ENCODE measurements around the gene SMCO3.
A peak's percentile ranks its signal among the peaks of the same experiment; 100 is the strongest.

Gene SMCO3

GRCh38 chr12:14770496-14771461 is 43.2 kb downstream of the SMCO3 start:
- Histone ChIP-seq H3K4me3 (ENCODE audit: low read depth, low read length) (peak overlapping the region; percentile 98), H3K27me3 (no peaks in the 10 kb centered on the region), H3K36me3 (no peaks in the 10 kb centered on the region)

GRCh38 chr12:14769969-14770495 is 44.0 kb downstream of the SMCO3 start:
- Histone ChIP-seq H3K27me3 (no peaks in the 10 kb centered on the region), H3K4me1 (no peaks in the 10 kb centered on the region), H3K4me3 (ENCODE audit: low read depth, low read length) (peak overlapping the region; percentile 98), H3K36me3 (no peaks in the 10 kb centered on the region), H3K9me3 (no peaks in the 10 kb centered on the region)
- peak; percentile 88 for DNase-seq
- peak; percentile 75 for TF ChIP-seq CTCF (IDR thresholded peaks at IDR 0.05; ENCODE audit: low read depth, low read length)

More at GRCh38 chr12:14770496-14771461, 43.2 kb downstream of the SMCO3 start:
- no peaks in the 10 kb centered on the region for H3K9me3 ChIP-seq
- peak; percentile 86 for DNase-seq
- no peak for TF ChIP-seq CTCF (IDR thresholded peaks at IDR 0.05; ENCODE audit: low read depth, low read length)
- H3K4me1 ChIP-seq = peaks cover 3% of the 10 kb centered on the region; the same call in 1 of the 2 replicates

GRCh38 chr12:14769466-14769968 is 44.5 kb downstream of the SMCO3 start:
- DNase-seq = peak; percentile 40
- Histone ChIP-seq H3K4me3 (ENCODE audit: low read depth, low read length) (peak overlapping the region; percentile 98), H3K4me1 (no peaks in the 10 kb centered on the region), H3K9me3 (no peaks in the 10 kb centered on the region), H3K36me3 (no peaks in the 10 kb centered on the region), H3K27me3 (no peaks in the 10 kb centered on the region)
- no peak for TF ChIP-seq CTCF (IDR thresholded peaks at IDR 0.05; ENCODE audit: low read depth, low read length)

GRCh38 chr12:14768823-14769405 is 45.1 kb downstream of the SMCO3 start:
- no peak for DNase-seq
- Histone ChIP-seq H3K36me3 (no peaks in the 10 kb centered on the region), H3K4me3 (ENCODE audit: low read depth, low read length) (peak overlapping the region; percentile 98), H3K4me1 (no peaks in the 10 kb centered on the region), H3K27me3 (no peaks in the 10 kb centered on the region), H3K9me3 (no peaks in the 10 kb centered on the region)
- TF ChIP-seq CTCF (IDR thresholded peaks at IDR 0.05; ENCODE audit: low read depth, low read length) = no peak

GRCh38 chr12:14767617-14768016 is 46.4 kb downstream of the SMCO3 start:
- no peak for DNase-seq
- no peaks in the 10 kb centered on the region for H3K27me3 ChIP-seq
- H3K36me3 ChIP-seq = no peaks in the 10 kb centered on the region
- TF ChIP-seq CTCF (IDR thresholded peaks at IDR 0.05; ENCODE audit: low read depth, low read length) = no peak
- H3K9me3 ChIP-seq = no peaks in the 10 kb centered on the region
- H3K4me3 ChIP-seq (ENCODE audit: low read depth, low read length) = no peak overlapping the region
- no peaks in the 10 kb centered on the region for H3K4me1 ChIP-seq

Measured in BE2C (cell line).